CD8-positive, alpha-beta memory T cell (primary cell): ENCODE measurements around the gene RNASE4. TPM values are rescaled to one million over a fixed set of nuclear protein-coding genes. Genes with fewer than 3 reads are reported as not detected.
"Not testable (repeated sequence)": the region's sequence is repeated elsewhere in the genome, so short reads cannot be mapped to it uniquely, and the experiment has no call there.

ENCODE experiments used
- CTCF ChIA-PET: fragments of 350-600 bp; sonication (Branson Sonifier 250); formaldehyde crosslinking; loops from one replicate; lab custom pipeline; 2021; ENCODE audit warnings: antibody characterized with exemption; lab: Charles Lee
- POLR2A ChIA-PET: fragments of 350-600 bp; sonication (Branson Sonifier 250); formaldehyde crosslinking; loops from one replicate; lab custom pipeline; 2021; ENCODE audit warnings: antibody characterized with exemption; lab: Charles Lee
- DNase-seq, 5 donors: peaks; one replicate each; pipeline versions ENCODE4 v3.0.0 to v3.0.0-alpha.2; 2020 to 2022; ENCODE audit warnings: mixed read lengths in 1 of 5
- H3K27ac ChIP-seq: one replicate; pipeline ENCODE4 v1.7.0; 2013; ENCODE audit warnings: low read depth, mild to moderate bottlenecking, low read length, moderate library complexity
- H3K27me3 ChIP-seq: 2 replicates; pipeline ENCODE4 v1.7.0; 2013; ENCODE audit warnings: low read length, mild to moderate bottlenecking; ENCODE audit not compliant: insufficient read depth, poor library complexity, severe bottlenecking
- H3K36me3 ChIP-seq: 2 replicates; pipeline ENCODE4 v1.7.0; 2013; ENCODE audit warnings: mild to moderate bottlenecking, low read length, moderate library complexity; ENCODE audit not compliant: insufficient read depth
- H3K4me1 ChIP-seq: 2 replicates; pipeline ENCODE4 v1.7.0; 2013; ENCODE audit warnings: mild to moderate bottlenecking, low read length, moderate library complexity; ENCODE audit not compliant: insufficient read depth
- H3K4me3 ChIP-seq: 2 replicates; pipeline ENCODE4 v1.7.0; 2013; ENCODE audit warnings: mild to moderate bottlenecking, low read length
- H3K9me3 ChIP-seq: 2 replicates; pipeline ENCODE4 v1.7.0; 2013; ENCODE audit warnings: mild to moderate bottlenecking, low read length
- H3K27ac Mint-ChIP-seq, 8 donors: one replicate each; pipeline ENCODE4 v1.8.0; 2020 to 2021; ENCODE audit warnings: mixed read lengths in 8 of 8, mild to moderate bottlenecking in 6 of 8, inconsistent platforms in 3 of 8, moderate library complexity in 3 of 8
- H3K27me3 Mint-ChIP-seq, 2 donors: one replicate each; pipeline ENCODE4 v1.8.0; 2020 to 2021; ENCODE audit warnings: mixed read lengths in 2 of 2, mild to moderate bottlenecking in 1 of 2, moderate library complexity in 1 of 2
- H3K36me3 Mint-ChIP-seq, 3 donors: one replicate each; pipeline ENCODE4 v1.8.0; 2020 to 2021; ENCODE audit warnings: mixed read lengths in 3 of 3, inconsistent platforms in 1 of 3, mild to moderate bottlenecking in 1 of 3
- H3K4me1 Mint-ChIP-seq, 3 donors: one replicate each; pipeline ENCODE4 v1.8.0; 2020 to 2021; ENCODE audit warnings: mixed read lengths in 3 of 3, inconsistent platforms in 1 of 3, mild to moderate bottlenecking in 1 of 3
- H3K4me3 Mint-ChIP-seq, 7 donors: one replicate each; pipeline ENCODE4 v1.8.0; 2020 to 2021; ENCODE audit warnings: mixed read lengths in 7 of 7, mild to moderate bottlenecking in 6 of 7, moderate library complexity in 4 of 7, inconsistent platforms in 2 of 7
- H3K9me3 Mint-ChIP-seq, 5 donors: one replicate each; pipeline ENCODE4 v1.8.0; 2020 to 2022; ENCODE audit warnings: mixed read lengths in 5 of 5, mild to moderate bottlenecking in 3 of 5, moderate library complexity in 2 of 5, inconsistent platforms in 1 of 5
- polyA plus RNA-seq: library from polyadenylated mRNA; unstranded; fragments of 300-500 nt; fragmentation: Illumina TruSeq; gene quantifications from one replicate; pipeline ENCODE4 v1.2.3, GENCODE V29; 2021
- total RNA-seq, 2 experiments: library from RNA; stranded (reverse); gene quantifications; one replicate each; pipeline ENCODE4 v1.2.3, GENCODE V29; 2021

Gene RNASE4
- total and polyA plus RNA-seq, 3 experiments from 2014 or later, result 0.57 to 2.3 TPM; not detected in 1

DNA sequence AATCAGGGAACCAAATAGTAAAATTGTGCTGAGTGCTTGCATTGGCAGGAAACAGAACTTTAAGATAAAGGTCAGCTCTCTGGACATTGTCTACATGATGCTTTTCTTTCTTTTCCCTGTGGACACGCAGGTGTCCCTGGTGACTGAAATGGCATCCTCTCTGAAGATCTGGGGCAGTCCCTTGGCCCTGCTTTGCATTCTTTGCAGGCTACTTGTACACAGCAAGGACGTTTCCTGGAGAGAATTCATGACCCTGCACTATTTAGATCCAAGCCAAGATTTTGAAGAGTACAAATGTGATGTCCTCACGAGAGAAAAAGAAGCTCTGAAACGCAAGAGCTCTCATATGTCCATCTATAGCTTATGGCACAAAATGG, 50.1 kb downstream of the RNASE4 start:
- Mint-ChIP-seq H3K27me3 (peaks cover 5 to 31% of the 10 kb centered on the region in 2 donors), H3K9me3 (no peaks in the 10 kb centered on the region), H3K27ac (no peak overlapping the region), H3K36me3 (no peaks in the 10 kb centered on the region), H3K4me3 (no peak overlapping the region), H3K4me1 (no peaks in the 10 kb centered on the region)
- Histone ChIP-seq H3K27me3 (no peaks in the 10 kb centered on the region), H3K36me3 (no peaks in the 10 kb centered on the region), H3K4me1 (no peaks in the 10 kb centered on the region), H3K4me3 (no peak overlapping the region), H3K9me3 (no peaks in the 10 kb centered on the region), H3K27ac (no peak overlapping the region)
- CTCF ChIA-PET, result no interaction called here
- DNase-seq, result no peak
- POLR2A ChIA-PET, result no interaction called here

DNA sequence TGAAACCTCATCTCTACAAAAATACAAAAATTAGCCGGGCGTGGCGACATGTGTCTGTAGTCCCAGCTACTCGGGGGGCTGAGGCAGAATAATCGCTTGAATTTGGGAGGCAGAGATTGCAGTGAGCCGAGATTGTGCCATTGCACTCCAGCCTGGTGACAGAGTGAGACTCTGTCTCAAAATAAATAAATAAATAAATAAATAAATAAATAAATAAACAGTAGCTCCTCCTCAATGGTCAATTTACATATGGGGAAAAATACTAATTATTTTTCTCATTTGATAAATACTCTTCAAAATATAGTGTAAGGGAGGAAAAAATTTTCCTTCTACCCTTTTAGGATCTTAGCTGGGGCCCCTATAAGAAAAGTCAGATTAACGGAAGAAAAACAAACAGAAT, 53.9 kb downstream of the RNASE4 start:
- H3K9me3 ChIP-seq, H3K27me3 ChIP-seq, H3K4me1 Mint-ChIP-seq, H3K4me1 ChIP-seq, DNase-seq, H3K27ac Mint-ChIP-seq, H3K4me3 Mint-ChIP-seq, H3K36me3 ChIP-seq, H3K27ac ChIP-seq, H3K4me3 ChIP-seq, POLR2A ChIA-PET, H3K36me3 Mint-ChIP-seq, H3K9me3 Mint-ChIP-seq: not testable (repeated sequence)
- H3K27me3 Mint-ChIP-seq, result peaks cover 13 to 36% of the 10 kb centered on the region in 2 donors
- CTCF ChIA-PET, result interaction anchor here (0.8 to 1.1 kb wide), 2 partner anchors 8 to 136 kb away, joined by 3 to 4 read pairs; no protein-coding TSS in a partner anchor

DNA sequence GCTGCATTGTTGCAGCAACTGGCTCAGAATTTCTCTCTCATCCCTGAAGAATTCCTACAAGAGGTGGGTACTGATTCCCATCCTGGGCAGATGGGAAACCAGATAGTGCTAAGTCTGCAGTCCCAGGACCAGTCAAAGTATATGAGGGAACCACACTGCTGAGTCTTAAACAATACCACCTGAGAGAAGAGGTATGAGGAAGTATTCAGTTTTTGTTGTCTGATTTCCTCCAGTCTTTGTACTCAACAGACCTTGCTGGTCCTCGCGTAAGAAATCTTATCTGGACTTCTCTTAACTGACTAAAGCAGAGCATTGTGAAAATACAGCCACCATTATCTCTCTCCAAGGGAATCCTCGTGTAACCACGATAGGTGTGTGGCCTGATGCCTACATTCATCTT, 57.8 kb downstream of the RNASE4 start:
- no peaks in the 10 kb centered on the region for H3K36me3 ChIP-seq
- H3K27ac ChIP-seq, result no peak overlapping the region
- Mint-ChIP-seq H3K4me3 (no peak overlapping the region), H3K4me1 (no peaks in the 10 kb centered on the region), H3K27me3 (peaks cover 12 to 30% of the 10 kb centered on the region in 2 donors), H3K9me3 (no peaks in the 10 kb centered on the region), H3K27ac (peak overlapping the region in 1 of 8 donors; percentile 4), H3K36me3 (no peaks in the 10 kb centered on the region)
- ChIA-PET CTCF (interaction anchor here (1.4 kb wide), 1 partner anchor 16 kb away, joined by 3 read pairs; no protein-coding TSS in a partner anchor), POLR2A (no interaction called here)
- no peaks in the 10 kb centered on the region for H3K4me1 ChIP-seq
- no peaks in the 10 kb centered on the region for H3K27me3 ChIP-seq
- no peaks in the 10 kb centered on the region for H3K9me3 ChIP-seq
- no peak for DNase-seq
- H3K4me3 ChIP-seq, result no peak overlapping the region

DNA sequence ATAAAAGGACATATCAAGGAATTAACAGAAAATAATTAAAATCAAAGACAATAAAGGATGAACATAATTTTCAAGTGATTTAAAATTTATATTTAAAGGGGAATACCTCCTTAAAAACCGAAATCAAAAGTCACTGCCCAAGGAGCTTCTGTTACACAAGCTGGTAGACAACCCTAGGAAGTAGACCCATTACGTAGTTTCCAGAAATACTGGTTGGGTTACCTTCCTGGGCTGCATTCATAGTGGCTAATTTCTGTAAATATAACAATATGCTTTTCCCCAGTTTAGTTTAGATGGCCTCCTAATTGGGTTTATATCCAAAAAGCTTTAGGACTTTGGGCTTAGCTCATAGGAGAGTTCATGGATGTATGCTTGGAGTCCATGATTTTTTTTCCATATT, 59.2 kb downstream of the RNASE4 start:
- Histone ChIP-seq H3K4me3 (no peak overlapping the region), H3K4me1 (no peaks in the 10 kb centered on the region), H3K9me3 (no peaks in the 10 kb centered on the region), H3K27ac (no peak overlapping the region), H3K27me3 (no peaks in the 10 kb centered on the region), H3K36me3 (no peaks in the 10 kb centered on the region)
- POLR2A ChIA-PET, result no interaction called here
- no peak overlapping the region for H3K27ac Mint-ChIP-seq
- no peak for DNase-seq
- peaks cover 17 to 25% of the 10 kb centered on the region in 2 donors for H3K27me3 Mint-ChIP-seq
- CTCF ChIA-PET, result no interaction called here
- no peak overlapping the region for H3K4me3 Mint-ChIP-seq
- H3K4me1 Mint-ChIP-seq, result no peaks in the 10 kb centered on the region
- H3K9me3 Mint-ChIP-seq, result no peaks in the 10 kb centered on the region
- no peaks in the 10 kb centered on the region for H3K36me3 Mint-ChIP-seq

DNA sequence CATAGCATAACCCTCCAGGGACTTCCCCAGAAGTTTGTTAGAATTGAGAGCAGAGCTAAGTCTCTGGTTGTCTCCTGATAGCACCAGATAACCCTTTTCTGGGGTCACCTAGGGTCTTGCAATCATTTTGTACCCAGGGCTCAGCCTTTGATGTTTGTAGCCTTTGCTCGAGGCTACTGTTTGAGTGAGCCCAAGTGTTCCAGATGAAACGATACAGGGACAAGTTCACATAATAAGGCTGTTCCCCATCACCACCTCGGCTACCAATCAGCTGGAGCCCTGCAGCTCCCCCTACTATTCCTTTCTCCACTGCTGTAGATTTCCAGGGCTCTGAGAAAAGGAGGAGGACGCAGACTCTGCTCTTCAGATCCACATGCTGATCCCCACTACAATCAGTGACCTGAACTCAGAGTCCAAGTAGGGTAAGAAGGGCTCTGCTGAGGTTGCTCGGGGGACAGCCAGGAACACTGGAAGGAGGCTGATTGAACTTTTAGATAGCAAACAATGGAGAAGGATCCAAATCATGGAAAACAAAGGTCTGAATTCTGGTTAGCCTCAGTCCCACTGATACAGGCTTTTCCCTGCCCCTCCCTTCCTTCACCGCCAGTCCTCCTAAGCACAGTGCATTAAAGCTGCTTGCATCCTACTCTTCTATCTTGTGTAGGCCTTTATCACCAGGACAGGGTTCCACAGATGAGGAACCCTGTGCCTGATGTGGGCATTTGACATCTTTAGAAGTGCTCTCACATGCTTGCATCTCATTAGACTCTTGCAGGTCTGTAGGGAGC, 61.4 kb downstream of the RNASE4 start, which contains the start of gene EDDM3A:
EDDM3A (plus strand) TSS at position 317 of the 788 bp plus-strand sequence. CDS start 1,694 bp downstream, outside the sequence.
- Histone ChIP-seq H3K9me3 (no peaks in the 10 kb centered on the region), H3K36me3 (no peaks in the 10 kb centered on the region), H3K27me3 (no peaks in the 10 kb centered on the region), H3K27ac (no peak within 1 kb of the TSS), H3K4me3 (no peak within 1 kb of the TSS), H3K4me1 (no peaks in the 10 kb centered on the region)
- no peaks in the 10 kb centered on the region for H3K36me3 Mint-ChIP-seq
- DNase-seq, result no peak
- peaks cover 0 to 3% (median 0%) of the 10 kb centered on the region in 5 donors for H3K9me3 Mint-ChIP-seq
- H3K27ac Mint-ChIP-seq, result no peak within 1 kb of the TSS
- no peaks in the 10 kb centered on the region for H3K4me1 Mint-ChIP-seq
- no peak within 1 kb of the TSS for H3K4me3 Mint-ChIP-seq
- POLR2A ChIA-PET, result no interaction called here
- CTCF ChIA-PET, result no interaction called here
- peaks cover 18 to 21% of the 10 kb centered on the region in 2 donors for H3K27me3 Mint-ChIP-seq

DNA sequence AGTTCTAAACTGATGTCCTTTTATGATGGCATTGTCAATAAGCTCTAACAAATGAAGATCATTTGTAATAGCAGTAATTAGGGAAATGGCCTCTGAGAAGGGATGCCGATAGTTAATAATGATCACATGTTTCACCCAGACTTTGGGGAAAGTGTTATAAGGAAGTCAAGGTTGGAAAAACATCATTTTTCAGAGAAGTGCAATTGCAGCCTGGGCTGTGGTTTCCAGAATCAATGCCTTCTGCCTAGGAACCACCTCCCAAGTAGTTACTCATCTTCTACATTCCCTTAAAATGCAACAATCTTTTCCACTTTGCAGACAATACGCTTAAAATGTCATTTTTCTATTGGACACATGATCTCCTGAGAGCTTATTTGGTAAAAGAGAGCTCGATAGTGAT, 62.2 kb downstream of the RNASE4 start:
- H3K27me3 ChIP-seq, result no peaks in the 10 kb centered on the region
- no peaks in the 10 kb centered on the region for H3K9me3 ChIP-seq
- no peak overlapping the region for H3K4me3 Mint-ChIP-seq
- POLR2A ChIA-PET, result no interaction called here
- H3K36me3 ChIP-seq, result no peaks in the 10 kb centered on the region
- H3K9me3 Mint-ChIP-seq, result peaks cover 0 to 5% (median 2%) of the 10 kb centered on the region in 5 donors
- H3K4me1 Mint-ChIP-seq, result no peaks in the 10 kb centered on the region
- H3K27ac ChIP-seq, result no peak overlapping the region
- H3K36me3 Mint-ChIP-seq, result no peaks in the 10 kb centered on the region
- no peak for DNase-seq
- H3K27me3 Mint-ChIP-seq, result peaks cover 15 to 16% of the 10 kb centered on the region in 2 donors
- H3K27ac Mint-ChIP-seq, result no peak overlapping the region
- H3K4me1 ChIP-seq, result no peaks in the 10 kb centered on the region
- CTCF ChIA-PET, result interaction anchor here (0.7 kb wide), 1 partner anchor 147 kb away, joined by 3 read pairs; no protein-coding TSS in a partner anchor
- no peak overlapping the region for H3K4me3 ChIP-seq

DNA sequence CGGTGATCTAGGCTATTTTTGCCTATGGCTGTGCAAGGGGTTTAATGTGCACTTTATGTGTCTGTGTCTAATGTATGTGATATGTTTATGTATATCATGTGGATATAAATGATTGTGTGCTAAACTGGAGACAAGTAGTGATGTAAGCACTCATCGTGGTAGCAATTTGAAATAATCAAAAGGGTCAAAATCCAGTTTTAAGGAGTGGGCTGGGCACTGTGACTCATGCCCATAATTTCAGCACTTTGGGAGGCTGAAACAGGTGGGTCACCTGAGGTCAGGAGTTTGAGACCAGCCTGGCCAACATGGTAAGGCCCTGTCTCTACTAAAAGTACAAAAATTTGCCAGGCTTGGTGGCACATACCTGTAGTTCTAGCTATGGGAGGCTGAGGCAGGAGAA, 64.1 kb downstream of the RNASE4 start:
- CTCF ChIA-PET, result no interaction called here

DNA sequence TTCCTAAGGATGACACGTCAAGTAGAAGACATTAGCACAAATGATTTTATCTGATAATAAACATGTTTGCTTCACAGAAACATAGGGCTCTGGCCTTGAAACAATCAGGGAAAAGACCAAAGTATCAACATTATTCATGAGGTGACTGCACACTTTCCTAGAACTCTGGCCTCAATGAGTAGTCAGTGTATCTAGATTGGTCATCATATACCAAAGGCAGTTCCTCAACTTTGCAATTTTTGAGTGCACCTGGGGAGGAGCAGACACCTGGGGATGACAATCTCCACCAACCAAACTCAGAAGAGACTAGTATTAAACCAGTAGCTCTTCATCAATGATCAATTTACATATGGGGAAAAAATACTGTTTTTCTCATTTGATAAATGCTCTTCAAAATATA, 65.8 kb downstream of the RNASE4 start:
- Histone ChIP-seq H3K27ac (no peak overlapping the region), H3K36me3 (no peaks in the 10 kb centered on the region), H3K4me1 (no peaks in the 10 kb centered on the region), H3K27me3 (no peaks in the 10 kb centered on the region), H3K4me3 (no peak overlapping the region), H3K9me3 (peaks cover 6% of the 10 kb centered on the region)
- Mint-ChIP-seq H3K36me3 (peaks cover 0 to 5% (median 0%) of the 10 kb centered on the region in 3 donors), H3K4me3 (no peak overlapping the region), H3K27me3 (peaks cover 13 to 15% of the 10 kb centered on the region in 2 donors), H3K9me3 (peaks cover 4 to 16% (median 13%) of the 10 kb centered on the region in 5 donors), H3K27ac (no peak overlapping the region), H3K4me1 (no peaks in the 10 kb centered on the region)
- DNase-seq, result no peak
- ChIA-PET POLR2A (no interaction called here), CTCF (no interaction called here)

More for the DNA sequence above, 64.1 kb downstream of the RNASE4 start:
- DNase-seq, result no peak
- Histone ChIP-seq H3K9me3 (peaks cover 6% of the 10 kb centered on the region), H3K27ac (no peak overlapping the region), H3K27me3 (no peaks in the 10 kb centered on the region), H3K4me3 (no peak overlapping the region), H3K4me1 (no peaks in the 10 kb centered on the region), H3K36me3 (no peaks in the 10 kb centered on the region)
- Mint-ChIP-seq H3K4me1 (no peaks in the 10 kb centered on the region), H3K9me3 (peaks cover 4 to 16% (median 13%) of the 10 kb centered on the region in 5 donors), H3K36me3 (peaks cover 0 to 3% (median 0%) of the 10 kb centered on the region in 3 donors), H3K27ac (no peak overlapping the region), H3K27me3 (peaks cover 13 to 15% of the 10 kb centered on the region in 2 donors), H3K4me3 (no peak overlapping the region)
- POLR2A ChIA-PET, result no interaction called here
